Activated CD8-positive, alpha-beta T cell treated with anti-CD3 and anti-CD28 coated beads for 36 hours (primary cell): ENCODE results near the gene JRKL. TPM values are rescaled to one million over a fixed set of nuclear protein-coding genes. Genes with fewer than 3 reads are reported as not detected.
"Not testable (repeated sequence)": the region's sequence is repeated elsewhere in the genome, so short reads cannot be mapped to it uniquely, and the experiment has no call there.

Experiments
- ATAC-seq: fragments of 200-7000 bp; cut with Tn5 transposase; one replicate; pipeline ENCODE4 v1.10.0; 2021; ENCODE audit warnings: mild to moderate bottlenecking, moderate library complexity
- CTCF ChIA-PET: fragments of 350-600 bp; sonication (Branson Sonifier 250); formaldehyde crosslinking; loops from one replicate; lab custom pipeline; 2021; ENCODE audit warnings: antibody characterized with exemption; lab: Charles Lee
- POLR2A ChIA-PET: fragments of 350-600 bp; sonication (Branson Sonifier 250); formaldehyde crosslinking; loops from one replicate; lab custom pipeline; 2021; ENCODE audit warnings: antibody characterized with exemption; lab: Charles Lee
- DNase-seq: peaks from one replicate; pipeline ENCODE4 v3.0.0-alpha.2; 2020
- H3K27ac Mint-ChIP-seq: one replicate; pipeline ENCODE4 v1.8.0; 2021; ENCODE audit warnings: mild to moderate bottlenecking, mixed read lengths
- H3K27me3 Mint-ChIP-seq: one replicate; pipeline ENCODE4 v1.8.0; 2021; ENCODE audit warnings: mixed read lengths
- H3K36me3 Mint-ChIP-seq: one replicate; pipeline ENCODE4 v1.8.0; 2021; ENCODE audit warnings: low read depth, mixed read lengths
- H3K4me1 Mint-ChIP-seq: one replicate; pipeline ENCODE4 v1.8.0; 2021; ENCODE audit warnings: low read depth, mixed read lengths
- H3K4me3 Mint-ChIP-seq: one replicate; pipeline ENCODE4 v1.8.0; 2021; ENCODE audit warnings: mild to moderate bottlenecking, moderate library complexity, mixed read lengths
- H3K9me3 Mint-ChIP-seq: one replicate; pipeline ENCODE4 v1.8.0; 2021; ENCODE audit warnings: mixed read lengths
- CTCF ChIP-seq: fragments of 200-600 bp; IDR thresholded peaks from one replicate; pipeline ENCODE4 v1.8.0; 2022; ENCODE audit warnings: antibody characterized with exemption, mild to moderate bottlenecking
- intact Hi-C: fragments of 100-400 bp; cut with micrococcal nuclease; formaldehyde crosslinking; loops from one replicate; pipeline ENCODE4 v1.10.0; 2022
- microRNA-seq: library from miRNA; unstranded; fragments of <30 nt; microRNA quantifications from one replicate; pipeline ENCODE4 v1.2.0, GENCODE V29; 2022; ENCODE audit warnings: borderline microRNAs expressed, borderline replicate concordance
- total RNA-seq, 2 experiments: library from RNA; stranded (reverse); gene quantifications; one replicate each; pipeline ENCODE4 v1.2.3, GENCODE V29; 2021

JRKL gene
- total RNA-seq, 2 experiments from 2014 or later, result 13.3 to 13.5 TPM

GRCh38 chr11:96424693-96425092 lies 34.9 kb downstream of the JRKL start:
- Mint-ChIP-seq H3K36me3 (no peaks in the 10 kb centered on the region), H3K4me1 (peaks cover 4% of the 10 kb centered on the region), H3K27me3 (peaks cover 32% of the 10 kb centered on the region), H3K9me3 (no peaks in the 10 kb centered on the region), H3K4me3 (no peak overlapping the region), H3K27ac (no peak overlapping the region)
- ATAC-seq (no peak), DNase-seq (no peak)
- CTCF ChIA-PET, result interaction anchor here (1.0 to 3.7 kb wide), 4 partner anchors 11 to 588 kb away, joined by 3 to 29 read pairs (median 4); partner anchors contain the start of genes CCDC82 and JRKL
- TF ChIP-seq CTCF, result no peak
- POLR2A ChIA-PET, result no interaction called here
- intact Hi-C loops, result loop anchor here (5.0 kb wide), 1 partner anchor 587 kb away; no protein-coding TSS in a partner anchor

- CTCF ChIA-PET, result no interaction called here
These were observed 40.9 kb downstream of the JRKL start for GRCh38 chr11:96430668-96431067.

GRCh38 chr11:96432654-96433053 lies 42.8 kb downstream of the JRKL start:
- intact Hi-C loops, DNase-seq, H3K4me3 Mint-ChIP-seq, H3K27ac Mint-ChIP-seq, POLR2A ChIA-PET, H3K4me1 Mint-ChIP-seq, H3K36me3 Mint-ChIP-seq, ATAC-seq, CTCF ChIA-PET, H3K9me3 Mint-ChIP-seq: not testable (repeated sequence)
- peaks cover 38% of the 10 kb centered on the region for H3K27me3 Mint-ChIP-seq

More at GRCh38 chr11:96430668-96431067, 40.9 kb downstream of the JRKL start:
- POLR2A ChIA-PET, result no interaction called here
- ATAC-seq (no peak), DNase-seq (no peak)
- Mint-ChIP-seq H3K9me3 (no peaks in the 10 kb centered on the region), H3K36me3 (no peaks in the 10 kb centered on the region), H3K27ac (no peak overlapping the region), H3K27me3 (peaks cover 34% of the 10 kb centered on the region), H3K4me3 (no peak overlapping the region), H3K4me1 (no peaks in the 10 kb centered on the region)
- intact Hi-C loops, result no loop called here
- TF ChIP-seq CTCF, result no peak

Small RNA genes lying within 50 kb of the gene (microRNA-seq; reads per million reads assigned to microRNA genes)
- not detected for gene MIR1260B

Other genes starting within 250 kb of the JRKL start
- gene MAML2, start 46.8 kb upstream of the JRKL start, total RNA-seq, result 10 to 100 TPM; 11.8 to 12.5 TPM
- 10 to 100 TPM; 25.3 to 27.0 TPM for gene CCDC82, start 101 bp upstream of the JRKL start, total RNA-seq